ELR (cell line): ENCODE measurements around the gene STK10.

Experiments used
- DNase-seq: peaks from one replicate; pipeline ENCODE4 v3.0.0-alpha.2; 2015; ENCODE audit warnings: low read depth

STK10 gene

DNA sequence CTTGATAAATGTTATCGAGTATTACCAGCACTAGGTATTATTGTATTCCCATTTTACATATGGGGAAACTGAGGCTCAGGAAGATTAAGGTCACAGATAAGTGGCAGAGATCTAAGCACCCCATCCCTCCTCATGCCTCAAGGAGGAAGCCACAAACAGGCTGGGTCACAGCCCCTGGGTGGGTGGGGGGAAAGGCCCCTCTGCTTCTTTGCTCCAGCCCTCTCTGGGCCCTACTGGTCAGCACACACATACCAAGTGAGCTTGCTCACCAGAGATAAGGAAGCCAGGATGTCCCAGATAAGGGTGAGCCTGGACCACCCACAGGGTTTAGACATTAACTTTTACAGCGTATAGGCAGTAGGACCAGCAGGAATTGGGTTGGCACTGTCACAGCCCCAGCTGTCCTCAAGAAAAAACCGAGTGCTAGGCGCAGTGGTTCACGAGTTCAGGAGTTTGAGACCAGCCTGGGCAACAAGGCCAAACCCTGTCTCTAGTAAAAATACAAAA, 45.3 kb downstream of the STK10 start:
- DNase-seq: no peak

DNA sequence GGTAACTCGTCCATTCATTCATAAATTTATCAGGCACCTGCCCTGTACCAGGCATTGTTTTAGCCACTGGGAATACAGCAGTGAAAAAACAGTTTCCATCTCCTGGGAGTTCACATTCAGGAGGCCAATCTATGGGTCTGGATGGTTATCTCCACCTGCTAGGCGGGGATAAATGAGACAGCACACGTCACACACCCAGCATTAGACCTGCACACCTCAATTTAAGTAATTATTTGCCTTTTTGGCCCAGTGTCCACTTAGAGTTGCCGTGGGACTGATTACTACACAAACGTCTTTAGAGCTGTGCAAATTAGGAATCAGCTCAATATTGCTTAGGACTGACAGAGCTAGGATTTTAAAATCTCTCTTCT, 46.1 kb downstream of the STK10 start:
- no peak for DNase-seq

- no peak for DNase-seq
Observed at GRCh38 chr5:172140866-172141265, 47.2 kb downstream of the STK10 start.

DNA sequence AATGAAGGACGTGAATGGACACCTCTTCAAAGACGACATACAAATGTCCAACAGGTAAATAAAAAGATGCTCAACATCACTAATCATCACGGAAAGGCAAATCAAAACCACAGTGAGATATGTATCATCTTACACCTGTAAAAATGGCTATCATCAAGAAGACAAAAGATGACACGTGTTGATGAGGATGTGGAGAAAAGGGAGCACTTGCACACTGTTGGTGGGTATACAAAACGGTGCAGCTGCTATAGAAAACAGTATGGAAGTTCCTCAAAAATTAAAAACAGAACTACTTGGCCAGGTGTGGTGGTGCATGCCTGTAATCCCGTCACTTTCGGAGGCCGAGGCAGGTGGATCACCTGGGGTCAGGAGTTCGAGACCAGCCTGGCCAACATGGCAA, 47.9 kb downstream of the STK10 start:
- DNase-seq: no peak

DNA sequence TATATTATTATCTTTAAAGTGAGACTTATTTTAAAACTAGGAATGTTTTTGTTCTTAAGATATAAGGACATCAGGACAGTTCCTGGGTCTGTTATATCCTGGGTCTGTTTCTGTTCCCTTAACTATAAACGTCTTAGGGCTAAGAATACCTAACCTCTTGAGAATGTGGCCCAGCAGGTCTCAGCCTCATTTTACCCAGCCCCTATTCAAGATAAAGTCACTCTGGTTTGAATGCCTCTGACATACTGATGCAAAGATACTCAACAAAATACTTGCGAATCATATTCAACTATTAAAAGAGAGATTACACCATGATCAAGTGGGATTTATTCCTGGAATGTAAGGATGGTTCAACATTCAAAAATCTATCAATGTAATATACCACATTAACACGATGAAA, 51.0 kb downstream of the STK10 start:
- no peak for DNase-seq

GRCh38 chr5:172133359-172134029, 54.5 kb downstream of the STK10 start:
- peak; percentile 92 for DNase-seq

GRCh38 chr5:172131690-172132089, 56.3 kb downstream of the STK10 start:
- no peak for DNase-seq

DNA sequence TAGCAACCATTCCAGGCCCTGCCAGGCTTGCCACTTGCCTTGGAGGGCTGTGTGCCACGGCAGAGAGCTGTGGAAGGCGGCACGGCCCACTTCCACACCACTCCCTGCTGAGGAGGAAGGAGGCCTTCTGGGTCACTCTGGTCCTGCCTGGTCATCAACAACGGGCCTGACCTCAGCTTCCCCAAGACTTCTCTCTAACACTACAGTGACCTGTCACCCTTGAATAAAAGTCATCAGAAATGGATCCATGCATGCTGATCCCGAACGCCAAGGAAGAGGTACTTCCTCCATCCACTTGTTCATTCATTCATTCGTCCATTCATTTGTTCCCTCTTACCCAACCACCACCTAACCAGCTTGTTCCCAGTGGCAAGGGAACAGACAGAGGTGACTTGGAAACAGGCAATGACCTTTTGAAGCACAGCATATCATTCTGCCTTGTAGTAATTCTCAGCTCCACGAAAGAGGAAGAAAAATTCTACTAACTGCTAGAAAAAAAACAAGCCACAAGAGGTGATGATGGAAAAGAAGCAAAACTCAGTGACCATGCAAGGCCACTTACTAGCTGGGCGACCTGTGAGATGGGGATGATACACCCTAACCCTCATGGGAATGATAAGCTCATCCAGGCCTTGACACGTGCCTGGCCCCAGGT, 58.6 kb downstream of the STK10 start:
- DNase-seq: no peak

- no peak for DNase-seq
Observed at GRCh38 chr5:172127581-172127980, 60.4 kb downstream of the STK10 start.

GRCh38 chr5:172123269-172123692, 64.7 kb downstream of the STK10 start:
- DNase-seq: peak; percentile 76

DNA sequence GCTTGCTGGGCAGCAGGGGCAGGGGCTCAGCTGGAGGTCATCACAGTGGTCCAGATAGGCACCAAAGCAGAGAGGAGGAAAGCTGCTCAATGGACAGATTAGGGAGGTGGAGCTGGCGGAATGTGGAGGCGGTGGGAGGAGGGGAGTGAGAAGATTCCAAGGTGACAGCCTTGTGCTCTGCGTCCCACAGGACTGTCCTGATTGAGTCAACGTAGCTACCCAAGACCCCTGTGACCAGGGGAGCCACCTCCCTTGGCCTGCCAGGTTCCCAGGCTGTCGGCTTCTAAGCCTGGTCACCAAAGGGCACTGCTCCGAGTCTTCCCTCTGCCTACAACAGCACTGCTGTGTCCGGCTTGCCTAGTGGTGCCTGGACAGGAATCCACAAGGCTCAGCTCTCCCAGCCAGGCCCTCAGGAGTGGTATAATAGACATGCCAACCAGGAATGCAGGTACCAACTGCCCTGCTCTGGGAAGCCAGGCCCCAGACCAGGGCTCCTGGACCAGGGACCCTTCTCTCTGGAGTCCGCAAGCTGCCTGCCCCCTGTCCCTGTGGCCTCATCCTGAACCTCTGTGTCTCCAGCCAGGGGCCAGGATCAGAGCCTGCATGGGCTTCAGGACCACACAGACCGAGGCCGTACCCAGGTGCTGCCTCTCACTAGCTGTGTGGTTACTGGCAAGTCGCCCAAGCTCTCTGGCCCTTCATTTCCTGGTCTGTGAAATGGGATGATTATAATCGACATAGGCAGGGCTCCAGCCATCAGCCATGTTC, 67.9 kb downstream of the STK10 start:
- no peak for DNase-seq

GRCh38 chr5:172118891-172119290, 69.1 kb downstream of the STK10 start:
- no peak for DNase-seq

DNA sequence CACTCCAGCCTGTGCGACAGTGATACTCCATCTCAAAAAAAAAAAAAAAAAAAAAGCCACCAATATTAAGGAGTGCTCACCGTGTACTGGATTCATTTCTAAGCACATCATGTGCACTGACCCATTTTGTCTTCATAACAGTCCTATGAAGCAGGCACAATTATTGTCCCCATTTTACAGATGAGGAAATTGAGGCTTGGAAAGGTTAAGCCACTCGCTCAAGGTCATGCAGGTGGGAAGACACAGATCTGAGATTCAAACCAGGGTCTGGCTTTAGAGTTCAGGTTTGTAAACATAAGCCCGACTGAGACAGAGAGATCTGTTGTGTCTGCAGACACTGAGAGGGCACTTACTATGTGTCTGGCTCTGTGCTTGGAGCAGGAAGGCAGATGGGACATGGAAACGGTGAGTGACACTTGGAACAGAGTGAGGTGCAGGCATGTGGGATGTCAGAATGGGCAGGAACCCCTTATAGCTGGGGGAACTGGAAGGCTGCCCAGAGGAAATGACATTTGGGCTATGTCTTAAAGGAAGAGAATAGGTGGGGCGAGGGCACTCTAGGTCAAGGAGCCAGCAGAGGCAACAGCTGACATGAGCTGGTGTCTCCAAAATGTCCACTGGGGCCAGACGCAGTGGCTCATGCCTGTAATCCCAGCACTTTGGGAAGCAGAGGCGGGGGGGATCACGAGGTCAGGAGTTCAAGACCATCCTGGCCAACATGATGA, 69.9 kb downstream of the STK10 start:
- no peak for DNase-seq

GRCh38 chr5:172115541-172115982, 72.5 kb downstream of the STK10 start:
- no peak for DNase-seq

DNA sequence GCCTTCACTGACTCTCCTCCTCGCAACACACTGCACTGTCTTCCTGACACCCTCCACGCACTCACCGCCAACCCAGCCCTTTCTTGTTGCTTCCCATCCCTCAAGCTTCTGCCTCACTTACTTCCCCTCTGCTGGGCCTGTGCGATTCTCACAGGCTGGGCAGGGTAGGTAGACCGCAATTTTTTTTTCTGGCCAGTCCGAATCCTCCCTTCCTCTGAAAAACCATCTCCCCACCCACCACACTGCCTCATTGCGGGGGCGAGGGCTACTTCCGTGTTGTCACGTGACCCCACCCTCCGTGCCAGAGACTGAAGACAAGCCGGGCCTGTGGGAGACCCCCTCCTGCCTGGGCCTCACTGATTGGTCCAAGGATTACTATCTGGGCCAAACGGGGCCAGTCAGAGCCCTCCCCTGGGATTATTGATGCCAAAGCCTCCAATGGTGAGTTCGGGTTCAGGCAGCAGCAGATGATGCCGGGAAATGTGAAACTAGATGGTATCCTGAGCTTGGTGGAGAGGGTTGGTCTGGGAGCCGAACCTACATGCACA, 73.1 kb downstream of the STK10 start:
- no peak for DNase-seq

DNA sequence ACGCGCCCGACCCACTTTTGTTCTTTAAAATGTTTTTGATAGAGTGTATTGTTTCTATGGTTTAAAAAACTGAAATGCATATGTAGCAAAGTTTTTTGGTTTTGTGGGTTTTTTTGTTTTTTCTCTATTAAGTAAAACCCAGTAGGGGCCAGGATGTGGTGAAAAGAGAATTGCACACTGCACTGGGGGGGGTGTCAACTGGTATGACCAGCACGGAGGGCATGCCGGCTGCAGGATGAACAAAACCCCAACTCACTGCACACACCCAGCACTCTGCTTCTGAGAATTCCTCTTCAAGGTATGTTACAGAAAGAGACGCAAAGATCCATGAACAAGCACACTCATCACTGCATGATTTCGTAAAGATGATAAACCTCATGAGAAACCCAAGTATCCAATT, 75.0 kb downstream of the STK10 start:
- no peak for DNase-seq

DNA sequence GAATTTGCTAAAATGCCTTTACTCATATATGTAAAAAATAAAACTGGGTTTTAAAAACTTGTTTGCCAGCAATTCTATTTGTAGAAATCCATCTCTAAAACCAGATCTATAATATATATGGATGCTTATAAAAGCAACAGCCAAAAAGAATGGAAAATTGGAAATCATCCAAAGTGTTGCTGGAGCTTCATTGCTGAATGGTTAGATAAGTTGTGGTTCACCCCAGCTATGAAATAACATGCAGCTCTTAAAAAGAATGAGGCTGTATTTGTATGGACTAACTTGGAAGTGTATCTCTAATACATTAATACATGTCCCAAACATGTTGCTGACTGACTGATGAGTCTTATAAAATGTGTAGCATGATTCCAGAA, 76.2 kb downstream of the STK10 start:
- DNase-seq: peak; percentile 56

DNA sequence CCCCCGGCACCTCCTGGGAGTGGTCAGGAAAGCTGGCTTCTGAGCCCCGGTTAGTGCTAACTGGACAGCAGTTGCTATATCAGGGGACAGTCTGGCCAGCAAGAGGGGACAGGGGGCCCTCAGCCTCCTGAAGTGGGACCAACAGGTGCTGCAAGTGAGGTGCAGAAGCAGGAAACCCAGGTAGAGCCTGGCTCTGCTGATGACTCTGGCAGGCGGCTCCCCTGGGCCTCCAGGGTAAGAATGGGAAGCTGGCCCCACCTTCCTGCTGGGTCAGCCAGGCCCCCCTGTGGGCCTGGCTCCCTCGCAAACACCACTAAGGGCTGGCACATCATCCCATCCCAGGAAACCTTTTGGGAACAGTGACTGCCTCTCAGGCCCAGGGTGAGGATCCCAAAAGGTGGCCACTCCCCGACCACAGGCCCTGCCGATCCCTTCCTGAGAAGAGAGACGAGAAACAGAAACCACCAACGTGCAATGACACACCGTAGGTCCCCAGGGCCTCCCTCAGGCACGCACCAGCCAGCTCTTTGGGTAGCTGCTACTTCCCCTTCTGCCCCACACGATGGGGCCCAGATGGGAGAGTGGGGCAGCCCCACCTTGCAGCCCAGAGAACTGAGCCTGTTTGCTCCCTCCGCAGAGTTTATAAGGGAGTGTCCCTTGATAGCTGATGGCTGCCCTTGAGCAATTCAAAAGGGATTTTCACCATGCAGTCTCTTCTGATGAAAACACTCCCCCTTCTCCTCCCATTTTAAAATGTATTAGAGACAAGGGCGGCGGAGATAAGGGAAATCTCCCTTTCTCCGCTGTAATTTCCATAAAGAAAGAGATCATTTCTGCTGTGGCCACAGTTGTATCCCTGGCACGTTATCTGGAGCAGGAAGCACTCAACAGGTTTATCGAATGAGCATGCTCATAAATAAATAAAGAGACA, 76.8 kb downstream of the STK10 start:
- DNase-seq: peak; percentile 74

DNA sequence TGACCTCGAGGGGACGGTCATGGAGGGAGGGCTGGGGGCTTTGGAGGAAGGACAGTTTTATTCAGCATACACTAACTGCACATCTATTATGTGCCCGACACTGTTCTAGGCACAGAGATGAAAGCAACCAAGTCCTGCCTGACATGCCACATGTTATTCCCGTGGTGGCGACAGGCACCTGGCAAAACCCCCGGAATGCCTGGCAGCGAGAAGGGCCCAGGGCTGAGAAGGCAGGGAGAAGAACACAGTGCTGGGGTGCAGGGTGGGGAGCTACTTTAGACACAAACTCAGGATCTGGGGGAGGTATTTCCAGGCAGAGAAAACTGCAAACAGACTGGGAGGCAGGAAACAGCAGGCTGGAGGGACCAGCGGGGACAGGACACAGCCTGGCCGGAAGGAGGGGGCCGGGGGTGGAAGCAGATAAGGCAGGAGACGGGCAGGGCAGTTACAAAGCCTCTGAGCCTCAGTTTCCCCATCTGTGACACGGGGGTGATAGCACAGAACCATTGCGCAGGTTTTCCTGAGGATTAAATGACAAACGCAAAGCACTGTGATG, 77.7 kb downstream of the STK10 start:
- no peak for DNase-seq

DNA sequence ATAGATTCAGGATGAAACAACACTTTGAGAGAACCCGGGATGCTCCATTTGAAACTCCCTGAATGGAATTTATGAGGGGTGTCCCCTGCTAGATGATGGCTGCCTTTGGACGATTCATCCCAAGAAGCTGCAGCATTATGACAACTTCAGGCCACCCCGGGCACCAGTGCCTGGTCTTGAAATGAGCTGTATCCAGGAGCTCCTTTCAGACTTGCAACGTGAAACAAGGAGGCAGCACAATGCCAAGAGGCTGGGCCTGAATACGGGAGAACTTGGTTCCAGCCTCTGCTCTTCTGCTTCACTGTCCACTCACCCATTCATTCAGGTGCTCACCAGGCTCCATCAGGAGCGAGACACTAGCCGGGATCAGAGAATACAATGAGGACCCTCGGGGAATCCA, 78.3 kb downstream of the STK10 start:
- no peak for DNase-seq

DNA sequence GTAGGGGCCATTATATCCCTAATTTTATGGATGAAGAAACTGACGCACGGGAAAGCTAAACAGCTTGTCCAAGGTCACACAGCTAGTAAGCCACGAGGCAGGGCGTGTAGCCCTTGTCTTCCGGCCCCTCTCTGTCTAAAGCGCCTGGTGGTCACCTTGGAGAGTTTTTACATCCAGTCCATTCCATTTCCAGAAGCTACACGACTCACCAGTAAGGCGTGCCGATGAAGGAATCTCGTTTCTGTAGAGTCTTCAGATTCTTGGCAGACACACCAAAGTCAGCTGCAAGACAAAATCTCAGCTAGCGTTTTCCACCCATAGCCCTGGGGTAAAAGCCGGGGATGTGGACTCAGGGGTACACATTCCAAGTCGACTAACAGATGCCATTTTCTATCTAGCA, 80.5 kb downstream of the STK10 start:
- peak; percentile 92 for DNase-seq
